ENCODE measurements around the gene NSUN5.
"Not testable (repeated sequence)": the region's sequence is repeated elsewhere in the genome, so short reads cannot be mapped to it uniquely, and the experiment has no call there.

NSUN5 gene

GRCh38 chr7:73308665-73309214 lies at the start of gene NSUN5:
Gene NSUN5, minus strand, starts transcription at chr7:73308826. Its CDS starts 36 bp downstream, at chr7:73308790.
- peak; percentile 79 to 91 (median 83) for DNase-seq (ENCODE audit: low read depth in 3 of 3)

GRCh38 chr7:73356159-73356558 lies 47.5 kb upstream of the NSUN5 start:
- DNase-seq (ENCODE audit: low read depth in 3 of 3): no peak

GRCh38 chr7:73354821-73355220 lies 46.2 kb upstream of the NSUN5 start:
- DNase-seq (ENCODE audit: low read depth in 3 of 3): no peak

- DNase-seq (ENCODE audit: low read depth in 3 of 3): no peak
Observed at GRCh38 chr7:73354196-73354595, 45.6 kb upstream of the NSUN5 start.

GRCh38 chr7:73353243-73353642 lies 44.6 kb upstream of the NSUN5 start:
- DNase-seq (ENCODE audit: low read depth in 3 of 3): no peak

- DNase-seq (ENCODE audit: low read depth in 3 of 3): no peak
Observed at GRCh38 chr7:73352784-73353183, 44.2 kb upstream of the NSUN5 start.

- no peak for DNase-seq (ENCODE audit: low read depth in 3 of 3)
Observed at GRCh38 chr7:73351447-73352167, 43.0 kb upstream of the NSUN5 start.

GRCh38 chr7:73350306-73351068 lies 41.9 kb upstream of the NSUN5 start:
- no peak for DNase-seq (ENCODE audit: low read depth in 3 of 3)

- no peak for DNase-seq (ENCODE audit: low read depth in 3 of 3)
Observed at GRCh38 chr7:73349763-73350162, 41.1 kb upstream of the NSUN5 start.

GRCh38 chr7:73345951-73346350 lies 37.3 kb upstream of the NSUN5 start:
- no peak for DNase-seq (ENCODE audit: low read depth in 3 of 3)

- no peak for DNase-seq (ENCODE audit: low read depth in 3 of 3)
Observed at GRCh38 chr7:73345538-73345937, 36.9 kb upstream of the NSUN5 start.

GRCh38 chr7:73343671-73344380 lies 35.2 kb upstream of the NSUN5 start:
- DNase-seq (ENCODE audit: low read depth in 3 of 3): no peak

GRCh38 chr7:73342645-73343044 lies 34.0 kb upstream of the NSUN5 start:
- no peak for DNase-seq (ENCODE audit: low read depth in 3 of 3)

- no peak for DNase-seq (ENCODE audit: low read depth in 3 of 3)
Observed at GRCh38 chr7:73341877-73342276, 33.3 kb upstream of the NSUN5 start.

GRCh38 chr7:73340514-73340913 lies 31.9 kb upstream of the NSUN5 start:
- no peak for DNase-seq (ENCODE audit: low read depth in 3 of 3)

- DNase-seq (ENCODE audit: low read depth in 3 of 3): no peak
Observed at GRCh38 chr7:73338321-73338720, 29.7 kb upstream of the NSUN5 start.

- DNase-seq (ENCODE audit: low read depth in 3 of 3): no peak
Observed at GRCh38 chr7:73332447-73332846, 23.8 kb upstream of the NSUN5 start.

- DNase-seq (ENCODE audit: low read depth in 3 of 3): no peak
Observed at GRCh38 chr7:73330772-73331171, 22.1 kb upstream of the NSUN5 start.

GRCh38 chr7:73329861-73330581 lies 21.4 kb upstream of the NSUN5 start:
- no peak for DNase-seq (ENCODE audit: low read depth in 3 of 3)

GRCh38 chr7:73328696-73329095 lies 20.1 kb upstream of the NSUN5 start:
- no peak for DNase-seq (ENCODE audit: low read depth in 3 of 3)

GRCh38 chr7:73327922-73328321 lies 19.3 kb upstream of the NSUN5 start, which contains the start of the genes FKBP6 and TRIM50:
Gene FKBP6, plus strand, starts transcription at chr7:73328161. Its CDS starts 268 bp downstream, at chr7:73328429.
Gene TRIM50, minus strand, starts transcription at chr7:73328082. Its CDS starts 3,295 bp downstream, at chr7:73324787.
- not testable (repeated sequence) for DNase-seq (ENCODE audit: low read depth in 3 of 3)
